Right atrium auricular region (tissue), 2 donors: ENCODE data around the gene CPA3. TPM values are rescaled to one million over a fixed set of nuclear protein-coding genes. Genes with fewer than 3 reads are reported as not detected.
A peak's percentile ranks its signal among the peaks of the same experiment; 100 is the strongest.

Experiments used
- DNase-seq: peaks from one replicate; pipeline ENCODE4 v3.0.0-alpha.2; 2019; ENCODE audit warnings: low spot score
- H3K27ac ChIP-seq, 2 donors: fragments of 200-600 bp; sonication (generic); 1 replicate in 1 of 2; 2 replicates in 1 of 2; pipeline ENCODE4 v1.5.1; 2016 to 2019
- H3K27me3 ChIP-seq, 2 donors: fragments of 200-600 bp; sonication (generic); one replicate each; pipeline versions ENCODE4 v1.5.1 to v1.6.0; 2017 to 2019
- H3K36me3 ChIP-seq: fragments of 200-600 bp; sonication (generic); one replicate; pipeline ENCODE4 v1.5.1; 2016
- H3K4me1 ChIP-seq, 2 donors: fragments of 200-600 bp; sonication (generic); one replicate each; pipeline versions ENCODE4 v1.5.1 to v1.6.0; 2017 to 2019
- H3K4me3 ChIP-seq, 2 donors: fragments of 200-600 bp; sonication (generic); 1 replicate in 1 of 2; 2 replicates in 1 of 2; pipeline ENCODE4 v1.5.1; 2017 to 2019; ENCODE audit warnings: mild to moderate bottlenecking in 1 of 2, moderate library complexity in 1 of 2
- H3K9me3 ChIP-seq, 2 donors: fragments of 200-600 bp; sonication (generic); one replicate each; pipeline ENCODE4 v1.5.1; 2019
- CTCF ChIP-seq, 2 donors: fragments of 200-600 bp; sonication (generic); IDR thresholded peaks; one replicate each; pipeline ENCODE4 v1.5.1; 2019; ENCODE audit warnings: antibody characterized with exemption in 2 of 2
- total RNA-seq, 2 donors: library from RNA; depleted of rRNA; stranded (reverse); fragments of >200 nt; gene quantifications; one replicate each; pipeline ENCODE4 v1.1.0, GENCODE V29; 2016

Gene CPA3
- total RNA-seq, 2 donors from 2014 or later = 1.3 to 5.1 TPM

GRCh38 chr3:148861277-148861869 is 3.7 kb upstream of the CPA3 start:
- no peaks in the 10 kb centered on the region for H3K36me3 ChIP-seq
- H3K9me3 ChIP-seq = no peaks in the 10 kb centered on the region
- no peak for DNase-seq

DNA sequence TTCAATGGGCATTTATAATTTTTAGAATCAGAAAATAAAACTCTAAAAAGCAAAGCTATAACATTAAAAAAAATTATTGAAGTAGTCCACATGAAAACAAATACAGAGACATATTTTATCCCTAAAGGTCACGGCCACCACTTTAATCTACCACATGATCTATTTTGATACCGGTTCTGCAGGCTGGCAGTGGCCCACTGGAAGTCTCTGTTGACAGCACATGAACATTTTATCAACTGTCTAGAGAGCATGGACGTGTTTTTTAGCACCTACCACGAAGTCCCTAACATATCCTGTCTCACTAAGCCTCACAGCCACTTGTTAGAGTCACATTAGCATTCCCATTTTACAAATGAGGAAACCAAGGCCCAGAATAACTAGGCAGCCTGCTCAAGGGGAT is 1.8 kb upstream of the CPA3 start:
- DNase-seq = no peak
- H3K4me3 ChIP-seq = no peak overlapping the region
- H3K27me3 ChIP-seq = no peaks in the 10 kb centered on the region
- no peaks in the 10 kb centered on the region for H3K9me3 ChIP-seq
- no peak overlapping the region for H3K27ac ChIP-seq
- H3K36me3 ChIP-seq = no peaks in the 10 kb centered on the region
- no peak for TF ChIP-seq CTCF (IDR thresholded peaks at IDR 0.05)
- H3K4me1 ChIP-seq = no peaks in the 10 kb centered on the region

More at GRCh38 chr3:148861277-148861869, 3.7 kb upstream of the CPA3 start:
- Histone ChIP-seq H3K4me1 (no peaks in the 10 kb centered on the region), H3K27ac (no peak overlapping the region), H3K27me3 (no peaks in the 10 kb centered on the region), H3K4me3 (no peak overlapping the region)
- TF ChIP-seq CTCF (IDR thresholded peaks at IDR 0.05) = peak; percentile 52 to 85

GRCh38 chr3:148863814-148864213 is 1.3 kb upstream of the CPA3 start:
- Histone ChIP-seq H3K4me3 (no peak overlapping the region), H3K36me3 (no peaks in the 10 kb centered on the region), H3K4me1 (no peaks in the 10 kb centered on the region), H3K27ac (no peak overlapping the region), H3K27me3 (no peaks in the 10 kb centered on the region), H3K9me3 (no peaks in the 10 kb centered on the region)
- TF ChIP-seq CTCF (IDR thresholded peaks at IDR 0.05) = no peak
- no peak for DNase-seq

DNA sequence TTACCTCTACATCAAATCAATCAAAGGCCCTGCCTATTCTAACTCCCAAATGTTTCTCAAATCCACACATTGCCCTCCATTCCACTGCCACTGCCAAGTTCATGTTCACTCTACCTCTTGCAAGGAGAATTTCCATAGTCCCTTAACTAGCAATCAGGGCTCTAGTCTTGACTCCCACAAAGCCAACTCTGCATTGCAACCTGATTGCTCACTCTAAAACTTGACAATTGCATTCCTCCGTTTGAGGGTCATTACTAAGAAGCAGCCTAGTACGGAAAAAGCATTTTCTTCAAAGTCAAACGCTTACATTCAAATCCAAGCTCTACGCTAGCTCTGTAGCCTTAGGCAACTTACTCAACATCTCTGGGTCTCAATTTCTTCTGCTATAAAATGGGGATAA is 1.2 kb downstream of the CPA3 start:
- no peaks in the 10 kb centered on the region for H3K27me3 ChIP-seq
- TF ChIP-seq CTCF (IDR thresholded peaks at IDR 0.05) = no peak
- H3K4me1 ChIP-seq = no peaks in the 10 kb centered on the region
- H3K27ac ChIP-seq = no peak overlapping the region
- no peaks in the 10 kb centered on the region for H3K9me3 ChIP-seq
- no peaks in the 10 kb centered on the region for H3K36me3 ChIP-seq
- DNase-seq = no peak
- H3K4me3 ChIP-seq = no peak overlapping the region

GRCh38 chr3:148873270-148873927 is 8.3 kb downstream of the CPA3 start:
- no peaks in the 10 kb centered on the region for H3K27me3 ChIP-seq
- no peaks in the 10 kb centered on the region for H3K4me1 ChIP-seq
- H3K9me3 ChIP-seq = no peaks in the 10 kb centered on the region
- no peak overlapping the region for H3K4me3 ChIP-seq
- no peak overlapping the region for H3K27ac ChIP-seq
- no peak for TF ChIP-seq CTCF (IDR thresholded peaks at IDR 0.05)
- no peak for DNase-seq
- H3K36me3 ChIP-seq = no peaks in the 10 kb centered on the region

DNA sequence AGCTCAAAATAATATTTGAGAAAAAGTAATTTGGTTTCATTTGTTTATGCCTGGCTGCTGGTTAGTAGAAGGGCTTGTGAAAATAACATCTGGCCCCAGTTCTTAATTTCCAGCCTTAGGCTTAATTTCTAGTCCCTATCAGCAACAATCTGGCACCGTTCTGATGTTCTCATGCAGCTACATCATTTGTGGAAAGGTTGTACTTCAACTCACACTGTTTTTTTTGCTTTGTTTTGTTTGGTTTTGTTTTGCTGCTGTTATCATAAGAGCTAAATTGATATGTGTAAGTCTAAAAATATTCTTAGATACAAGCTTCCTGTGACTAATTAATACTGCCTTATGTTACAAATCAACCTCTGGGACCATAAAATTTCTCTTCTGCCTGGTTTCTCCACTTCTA is 8.9 kb downstream of the CPA3 start:
- Histone ChIP-seq H3K27me3 (no peaks in the 10 kb centered on the region), H3K9me3 (no peaks in the 10 kb centered on the region), H3K4me3 (no peak overlapping the region), H3K27ac (no peak overlapping the region), H3K36me3 (no peaks in the 10 kb centered on the region), H3K4me1 (no peaks in the 10 kb centered on the region)
- no peak for TF ChIP-seq CTCF (IDR thresholded peaks at IDR 0.05)
- no peak for DNase-seq
